Activated CD4-positive, alpha-beta T cell treated with anti-CD3 and anti-CD28 coated beads, Interleukin-2, amount 10 ng/mL, durations not matched to agents 7 days and 5 days (primary cell): ENCODE measurements around the gene TMSB15A. TPM values are rescaled to one million over a fixed set of nuclear protein-coding genes. Genes with fewer than 3 reads are reported as not detected.
"Not testable (repeated sequence)": the region's sequence is repeated elsewhere in the genome, so short reads cannot be mapped to it uniquely, and the experiment has no call there.

Experiments used
- CTCF ChIA-PET: fragments of 350-600 bp; sonication (Branson Sonifier 250); formaldehyde crosslinking; loops from one replicate; lab custom pipeline; 2021; ENCODE audit warnings: antibody characterized with exemption; lab: Charles Lee
- POLR2A ChIA-PET: fragments of 350-600 bp; sonication (Branson Sonifier 250); formaldehyde crosslinking; loops from one replicate; lab custom pipeline; 2021; ENCODE audit warnings: antibody characterized with exemption; lab: Charles Lee
- DNase-seq: peaks from one replicate; pipeline ENCODE4 v3.0.0-alpha.2; 2020
- H3K27ac Mint-ChIP-seq: one replicate; pipeline ENCODE4 v1.8.0; 2021; ENCODE audit warnings: mild to moderate bottlenecking, moderate library complexity, mixed read lengths
- H3K27me3 Mint-ChIP-seq: one replicate; pipeline ENCODE4 v1.8.0; 2021; ENCODE audit warnings: mixed read lengths
- H3K36me3 Mint-ChIP-seq: one replicate; pipeline ENCODE4 v1.8.0; 2021; ENCODE audit warnings: low read depth, mixed read lengths
- H3K4me1 Mint-ChIP-seq: one replicate; pipeline ENCODE4 v1.8.0; 2021; ENCODE audit warnings: mixed read lengths
- H3K4me3 Mint-ChIP-seq: one replicate; pipeline ENCODE4 v1.8.0; 2021; ENCODE audit warnings: mild to moderate bottlenecking, moderate library complexity, mixed read lengths
- H3K9me3 Mint-ChIP-seq: one replicate; pipeline ENCODE4 v1.8.0; 2021; ENCODE audit warnings: mixed read lengths
- total RNA-seq, 2 experiments: library from RNA; stranded (reverse); gene quantifications; one replicate each; pipeline ENCODE4 v1.2.3, GENCODE V29; 2021

Gene TMSB15A
- total RNA-seq, 2 experiments from 2014 or later = 0.42 to 0.52 TPM

DNA sequence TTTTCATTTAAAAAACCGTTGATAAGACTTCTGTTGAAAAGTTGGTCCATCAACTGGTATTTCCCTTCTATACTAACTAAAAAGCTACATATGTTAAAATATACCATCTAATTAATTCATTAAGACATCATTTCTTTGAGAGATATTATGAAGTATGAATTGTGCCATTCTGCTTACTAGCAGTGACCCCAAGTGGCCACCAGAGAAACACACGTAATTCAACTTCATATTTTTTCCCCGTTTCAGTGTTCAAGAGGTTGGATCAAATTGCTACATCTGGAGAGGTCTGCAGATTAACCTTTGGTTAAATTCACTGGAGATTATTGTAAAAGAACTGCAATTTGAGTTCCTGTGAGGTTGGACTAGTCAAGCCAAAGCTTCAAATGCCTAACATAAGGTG lies 46.3 kb downstream of the TMSB15A start:
- CTCF ChIA-PET, H3K27me3 Mint-ChIP-seq, H3K27ac Mint-ChIP-seq, H3K9me3 Mint-ChIP-seq, H3K36me3 Mint-ChIP-seq, H3K4me1 Mint-ChIP-seq, DNase-seq, H3K4me3 Mint-ChIP-seq, POLR2A ChIA-PET: not testable (repeated sequence)

Other genes starting within 250 kb of the TMSB15A start
- not detected for gene NXF2B, start 76.7 kb downstream of the TMSB15A start, total RNA-seq
- gene TCP11X2, start 44.9 kb downstream of the TMSB15A start, total RNA-seq = not detected
- gene ARMCX5, start 82.8 kb upstream of the TMSB15A start, total RNA-seq = 1 to 10 TPM; 4.7 to 5.7 TPM
- 1 to 10 TPM; 1.5 to 1.6 TPM for gene GPRASP1, start 134.7 kb upstream of the TMSB15A start, total RNA-seq
- gene GPRASP2, start 195.7 kb upstream of the TMSB15A start, total RNA-seq = under 1 TPM; 0.35 to 0.47 TPM
- 1 to 10 TPM; 1.2 to 1.4 TPM for gene GPRASP3, start 204.0 kb upstream of the TMSB15A start, total RNA-seq